ENCODE results near the gene HIF3A.

Gene HIF3A

DNA sequence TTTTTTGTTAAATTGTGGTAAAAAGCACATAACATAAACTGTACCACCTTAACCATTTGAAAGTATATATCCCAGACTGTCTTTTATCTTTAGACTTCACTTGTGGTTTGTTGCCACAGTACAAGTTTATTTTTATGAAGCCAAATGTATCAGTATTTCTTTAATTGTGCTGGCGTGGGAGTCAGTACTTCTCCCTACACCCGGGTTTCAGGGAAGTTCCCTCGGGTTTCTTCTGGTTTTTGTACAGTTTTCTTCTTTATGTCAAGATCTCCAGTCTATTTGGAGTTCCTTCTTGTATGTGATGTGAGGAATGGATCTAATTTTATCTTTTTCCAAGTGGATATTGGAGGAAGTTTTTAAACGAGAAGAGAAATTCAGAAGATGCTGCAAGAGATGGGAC is 96.0 kb downstream of the HIF3A start:
- H3K27ac ChIP-seq, result peak overlapping the region; percentile 58

More for the DNA sequence above, 96.0 kb downstream of the HIF3A start:
- TF ChIP-seq, protein P1, sequence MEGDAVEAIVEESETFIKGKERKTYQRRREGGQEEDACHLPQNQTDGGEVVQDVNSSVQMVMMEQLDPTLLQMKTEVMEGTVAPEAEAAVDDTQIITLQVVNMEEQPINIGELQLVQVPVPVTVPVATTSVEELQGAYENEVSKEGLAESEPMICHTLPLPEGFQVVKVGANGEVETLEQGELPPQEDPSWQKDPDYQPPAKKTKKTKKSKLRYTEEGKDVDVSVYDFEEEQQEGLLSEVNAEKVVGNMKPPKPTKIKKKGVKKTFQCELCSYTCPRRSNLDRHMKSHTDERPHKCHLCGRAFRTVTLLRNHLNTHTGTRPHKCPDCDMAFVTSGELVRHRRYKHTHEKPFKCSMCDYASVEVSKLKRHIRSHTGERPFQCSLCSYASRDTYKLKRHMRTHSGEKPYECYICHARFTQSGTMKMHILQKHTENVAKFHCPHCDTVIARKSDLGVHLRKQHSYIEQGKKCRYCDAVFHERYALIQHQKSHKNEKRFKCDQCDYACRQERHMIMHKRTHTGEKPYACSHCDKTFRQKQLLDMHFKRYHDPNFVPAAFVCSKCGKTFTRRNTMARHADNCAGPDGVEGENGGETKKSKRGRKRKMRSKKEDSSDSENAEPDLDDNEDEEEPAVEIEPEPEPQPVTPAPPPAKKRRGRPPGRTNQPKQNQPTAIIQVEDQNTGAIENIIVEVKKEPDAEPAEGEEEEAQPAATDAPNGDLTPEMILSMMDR (conservative IDR thresholded peaks at IDR 0.05; ENCODE audit: low read depth), result no peak
- no peak for DNase-seq (ENCODE audit: low spot score)
- CTCF ChIA-PET, result interaction anchor here (1.1 kb wide), 1 partner anchor 111 kb away, joined by 3 read pairs; no protein-coding TSS in a partner anchor
- POLR2A ChIA-PET (ENCODE audit: low non-redundant PET), result no interaction called here

Data from RWPE1 (cell line).